HepG2 (cell line): ENCODE measurements around the gene THOC7. TPM values are rescaled to one million over a fixed set of nuclear protein-coding genes. Genes with fewer than 3 reads are reported as not detected.

Source experiments
- ATAC-seq: fragments of 200-7000 bp; cut with Tn5 transposase; 3 replicates; pipeline ENCODE4 v1.9.1; 2020; ENCODE audit warnings: mild to moderate bottlenecking, moderate library complexity
- BruUV-seq: library from RNA; stranded (reverse); fragments of 400-500 nt; replicated peaks from 2 replicates; lab custom pipeline; 2021; lab: Mats Ljungman, UMichigan
- CTCF ChIA-PET: fragments of 300-600 bp; formaldehyde crosslinking; extraction: SDS; loops from one replicate; lab custom pipeline; 2021; ENCODE audit warnings: low total read pairs, inconsistent platforms, low intra/inter-chr PET ratio; lab: Yijun Ruan, JAX
- POLR2A ChIA-PET: fragments of 350-600 bp; sonication (Branson Sonifier 250); formaldehyde crosslinking; loops from one replicate; lab custom pipeline; 2020; ENCODE audit warnings: antibody characterized with exemption, inconsistent platforms; lab: Yijun Ruan, JAX
- DNase-seq: peaks from one replicate; pipeline ENCODE4 v3.0.0-alpha.2; 2015; ENCODE audit warnings: low spot score
- FAIRE-seq: peaks from 3 replicates; lab custom pipeline; 2011; peaks lifted over from hg19 to GRCh38; lab: Jason Lieb, UNC
- H2AFZ ChIP-seq: one replicate; pipeline ENCODE4 v1.6.1; 2011; ENCODE audit warnings: low read length, inconsistent platforms
- H3K27ac ChIP-seq: fragments of 300-600 bp; 3 replicates; pipeline ENCODE4 v1.8.0; 2011; ENCODE audit warnings: mixed run types, mild to moderate bottlenecking, mixed read lengths, low read length, inconsistent platforms; ENCODE audit not compliant: insufficient read depth; ENCODE audit errors: extremely low read length
- H3K27me3 ChIP-seq, 2 experiments: fragments of 200-600 bp in 1 of 2; 2 replicates in 1 of 2; 3 replicates in 1 of 2; pipeline versions ENCODE4 v1.6.0 to v1.8.0; 2011; ENCODE audit warnings: low read length in 2 of 2, mild to moderate bottlenecking in 2 of 2, moderate library complexity in 2 of 2, inconsistent platforms in 1 of 2; ENCODE audit not compliant: insufficient read depth in 2 of 2, control insufficient read depth in 1 of 2
- H3K36me3 ChIP-seq, 2 experiments: fragments of 200-600 bp in 1 of 2; replicated peaks in 1 of 2; 2 replicates in 1 of 2; 3 replicates in 1 of 2; pipeline versions ENCODE4 v1.5.1 to v1.8.0; 2011; ENCODE audit warnings: low read length in 2 of 2, inconsistent platforms in 1 of 2; ENCODE audit not compliant: insufficient read depth in 2 of 2, control insufficient read depth in 1 of 2
- H3K4me1 ChIP-seq: 2 replicates; pipeline ENCODE4 v1.5.1; 2012; ENCODE audit warnings: low read length, inconsistent platforms; ENCODE audit not compliant: insufficient read depth
- H3K4me2 ChIP-seq: 2 replicates; pipeline ENCODE4 v1.6.0; 2011; ENCODE audit warnings: low read depth, low read length, inconsistent platforms
- H3K4me3 ChIP-seq, 3 experiments: fragments of 200-600 bp in 1 of 3; sonication (generic), shearing (Covaris generic) in 1 of 3; replicated peaks in 1 of 3; 2 replicates each; pipeline ENCODE4 v1.5.1; 2011 to 2016; ENCODE audit warnings: low read length in 3 of 3, inconsistent platforms in 2 of 3, low read depth in 2 of 3, mild to moderate bottlenecking in 2 of 3, control low read depth in 1 of 3, mixed read lengths in 1 of 3; ENCODE audit not compliant: insufficient read depth in 1 of 3
- H3K79me2 ChIP-seq: one replicate; pipeline ENCODE4 v1.6.1; 2011; ENCODE audit warnings: low read length, inconsistent platforms; ENCODE audit not compliant: insufficient read depth
- H3K9ac ChIP-seq: 2 replicates; pipeline ENCODE4 v1.6.0; 2011; ENCODE audit warnings: mild to moderate bottlenecking, low read depth, low read length, inconsistent platforms; ENCODE audit not compliant: insufficient read depth
- H3K9me3 ChIP-seq: 2 replicates; pipeline ENCODE4 v1.5.1; 2012; ENCODE audit warnings: mild to moderate bottlenecking, low read length
- H4K20me1 ChIP-seq: 2 replicates; pipeline ENCODE4 v1.6.0; 2011; ENCODE audit warnings: inconsistent platforms, mild to moderate bottlenecking, low read length, moderate library complexity; ENCODE audit not compliant: insufficient read depth
- GABPB1 ChIP-seq: IDR thresholded peaks from 2 replicates; pipeline ENCODE4 v1.6.1; 2016; ENCODE audit warnings: mild to moderate bottlenecking, missing genetic modification reagents, moderate library complexity, missing compliant biosample characterization
- KLF11 ChIP-seq: IDR thresholded peaks from 2 replicates; pipeline ENCODE4 v1.6.1; 2016; ENCODE audit warnings: missing compliant biosample characterization
- MED8 ChIP-seq: sonication (generic); formaldehyde crosslinking; IDR thresholded peaks from 2 replicates; pipeline ENCODE4 v1.8.1; 2023; ENCODE audit warnings: mild to moderate bottlenecking, missing genetic modification reagents; ENCODE audit not compliant: insufficient replicate concordance
- SP2 ChIP-seq: sonication (generic); formaldehyde crosslinking; IDR thresholded peaks from 2 replicates; pipeline ENCODE4 v1.5.1; 2020; ENCODE audit warnings: mild to moderate bottlenecking, missing genetic modification reagents
- TCF7L2 ChIP-seq: IDR thresholded peaks from 2 replicates; pipeline ENCODE4 v1.6.1; 2011; ENCODE audit warnings: mild to moderate bottlenecking, low read depth, low read length, moderate library complexity
- TMF1 ChIP-seq: sonication (generic); formaldehyde crosslinking; IDR thresholded peaks from 2 replicates; pipeline ENCODE4 v1.8.1; 2022; ENCODE audit warnings: low read depth, missing genetic modification reagents
- TP53 ChIP-seq: sonication (generic); formaldehyde crosslinking; conservative IDR thresholded peaks from 2 replicates; pipeline ENCODE4 v1.4.0; 2020; ENCODE audit warnings: missing genetic modification reagents
- ZNF264 ChIP-seq: sonication (generic); formaldehyde crosslinking; IDR thresholded peaks from 2 replicates; pipeline ENCODE4 v1.4.0; 2020; ENCODE audit warnings: missing genetic modification reagents
- ZNF460 ChIP-seq: sonication (generic); formaldehyde crosslinking; IDR thresholded peaks from 2 replicates; pipeline ENCODE4 v1.5.1; 2020; ENCODE audit warnings: missing genetic modification reagents, mild to moderate bottlenecking, borderline replicate concordance
- ZNF547 ChIP-seq: sonication (generic); formaldehyde crosslinking; IDR thresholded peaks from 2 replicates; pipeline ENCODE4 v1.5.1; 2020; ENCODE audit warnings: mild to moderate bottlenecking, missing genetic modification reagents
- WGBS: methylation state at CpG from one replicate; pipeline ENCODE4 v1.1.6; 2017; ENCODE audit warnings: low lambda C conversion rate; 5-methylcytosine and 5-hydroxymethylcytosine counted together
- in situ Hi-C: cut with HindIII; loops from 2 replicates; pipeline ENCODE4 v1.10.0; 2017; ENCODE audit warnings: low pct_unique_long_range_greater_than_20kb; ENCODE audit not compliant: extremely low pct_ligation_motif_present
- intact Hi-C: fragments of 100-400 bp; cut with micrococcal nuclease; formaldehyde crosslinking; loops from one replicate; pipeline ENCODE4 v1.10.0; 2022; ENCODE audit not compliant: unreplicated experiment
- polyA plus RNA-seq, 8 experiments: library from polyadenylated mRNA; depleted of rRNA in 3 of 8; stranded (reverse) in 7 of 8; unstranded in 1 of 8; fragments of >200 nt; fragmentation: Illumina TruSeq in 4 of 8; extraction: Trizol in 4 of 8; gene quantifications; 2 replicates each; pipeline versions ENCODE4 v1.2.1 to v1.2.3, GENCODE V29; 2011 to 2016; ENCODE audit warnings: low read depth in 4 of 8, missing spikeins in 1 of 8, mixed read lengths in 1 of 8; ENCODE audit not compliant: insufficient read depth in 1 of 8
- total RNA-seq, 5 experiments: library from RNA; depleted of rRNA; stranded (reverse); fragments of >200 nt; fragmentation: Illumina TruSeq; extraction: Trizol; gene quantifications; 2 replicates each; pipeline ENCODE4 v1.2.3, GENCODE V29; 2016; ENCODE audit warnings: low read depth in 1 of 5
- TF ChIP-seq, protein P1 (sequence below): IDR thresholded peaks from 2 replicates; pipeline ENCODE4 v1.6.1; 2016; ENCODE audit warnings: mild to moderate bottlenecking
- TF ChIP-seq, protein P2 (sequence below): IDR thresholded peaks from 2 replicates; pipeline ENCODE4 v1.6.1; 2016
- TF ChIP-seq, protein P3 (sequence below): sonication (generic); formaldehyde crosslinking; IDR thresholded peaks from 2 replicates; pipeline ENCODE4 v1.4.0; 2020; ENCODE audit warnings: missing genetic modification reagents, low read depth, mild to moderate bottlenecking, borderline replicate concordance

The THOC7 gene
- total and polyA plus RNA-seq, 2 of the 13 experiments (the other 11 are each of a cell fraction or from before 2014, with no cell fraction given): 32.8 to 63.5 TPM

DNA sequence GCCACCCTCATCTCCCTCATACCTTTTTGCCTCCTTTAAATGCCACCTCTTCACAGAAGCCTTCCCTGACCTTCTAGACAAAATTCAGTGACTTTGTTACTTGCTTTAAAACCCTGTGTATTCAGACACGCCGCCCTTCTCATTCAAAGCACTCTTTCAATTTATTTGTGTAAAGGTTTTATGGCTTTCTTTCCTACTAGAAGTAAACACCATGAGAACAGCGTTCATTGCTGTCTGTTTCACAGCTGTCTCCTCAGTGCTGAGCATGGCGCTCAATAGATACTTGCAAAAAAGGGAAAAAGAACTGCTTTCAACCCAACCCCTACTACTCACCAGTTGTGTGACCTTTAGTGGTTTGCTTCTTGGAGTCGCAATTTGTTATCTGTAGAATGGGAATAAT is 17.0 kb upstream of the THOC7 start:
- in situ Hi-C loops: no loop called here
- H3K36me3 ChIP-seq: no peaks in the 10 kb centered on the region
- no peak for ATAC-seq
- no peaks in the 10 kb centered on the region for H3K9me3 ChIP-seq
- H3K9ac ChIP-seq: no peak overlapping the region
- no peak overlapping the region for H3K4me3 ChIP-seq
- no peaks in the 10 kb centered on the region for H3K27me3 ChIP-seq
- no peak for FAIRE-seq
- no peak overlapping the region for H3K27ac ChIP-seq
- peaks cover 10% of the 10 kb centered on the region for H4K20me1 ChIP-seq
- intact Hi-C loops: no loop called here
- WGBS: 98% methylated on average over 5 of the region's 5 CpGs
- ChIA-PET CTCF (no interaction called here), POLR2A (no interaction called here)
- H3K4me1 ChIP-seq: peaks cover 29% of the 10 kb centered on the region
- no TSS peak for BruUV-seq
- no peak overlapping the region for H3K4me2 ChIP-seq
- TF ChIP-seq SP2 (CRISPR knock-in tag) (no peak), TP53 (no peak), TCF7L2 (no peak), TMF1 (CRISPR knock-in tag) (no peak), MED8 (CRISPR knock-in tag) (no peak), ZNF547 (CRISPR knock-in tag) (no peak), KLF11 (CRISPR knock-in tag) (no peak), GABPB1 (no peak), ZNF460 (CRISPR knock-in tag) (no peak), ZNF264 (CRISPR knock-in tag) (no peak)
- TF ChIP-seq, protein P1, sequence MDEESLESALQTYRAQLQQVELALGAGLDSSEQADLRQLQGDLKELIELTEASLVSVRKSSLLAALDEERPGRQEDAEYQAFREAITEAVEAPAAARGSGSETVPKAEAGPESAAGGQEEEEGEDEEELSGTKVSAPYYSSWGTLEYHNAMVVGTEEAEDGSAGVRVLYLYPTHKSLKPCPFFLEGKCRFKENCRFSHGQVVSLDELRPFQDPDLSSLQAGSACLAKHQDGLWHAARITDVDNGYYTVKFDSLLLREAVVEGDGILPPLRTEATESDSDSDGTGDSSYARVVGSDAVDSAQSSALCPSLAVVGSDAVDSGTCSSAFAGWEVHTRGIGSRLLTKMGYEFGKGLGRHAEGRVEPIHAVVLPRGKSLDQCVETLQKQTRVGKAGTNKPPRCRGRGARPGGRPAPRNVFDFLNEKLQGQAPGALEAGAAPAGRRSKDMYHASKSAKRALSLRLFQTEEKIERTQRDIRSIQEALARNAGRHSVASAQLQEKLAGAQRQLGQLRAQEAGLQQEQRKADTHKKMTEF (CRISPR knock-in tag): no peak
- TF ChIP-seq, protein P2, sequence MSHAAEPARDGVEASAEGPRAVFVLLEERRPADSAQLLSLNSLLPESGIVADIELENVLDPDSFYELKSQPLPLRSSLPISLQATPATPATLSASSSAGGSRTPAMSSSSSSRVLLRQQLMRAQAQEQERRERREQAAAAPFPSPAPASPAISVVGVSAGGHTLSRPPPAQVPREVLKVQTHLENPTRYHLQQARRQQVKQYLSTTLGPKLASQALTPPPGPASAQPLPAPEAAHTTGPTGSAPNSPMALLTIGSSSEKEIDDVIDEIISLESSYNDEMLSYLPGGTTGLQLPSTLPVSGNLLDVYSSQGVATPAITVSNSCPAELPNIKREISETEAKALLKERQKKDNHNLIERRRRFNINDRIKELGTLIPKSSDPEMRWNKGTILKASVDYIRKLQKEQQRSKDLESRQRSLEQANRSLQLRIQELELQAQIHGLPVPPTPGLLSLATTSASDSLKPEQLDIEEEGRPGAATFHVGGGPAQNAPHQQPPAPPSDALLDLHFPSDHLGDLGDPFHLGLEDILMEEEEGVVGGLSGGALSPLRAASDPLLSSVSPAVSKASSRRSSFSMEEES (CRISPR knock-in tag): no peak
- TF ChIP-seq, protein P3, sequence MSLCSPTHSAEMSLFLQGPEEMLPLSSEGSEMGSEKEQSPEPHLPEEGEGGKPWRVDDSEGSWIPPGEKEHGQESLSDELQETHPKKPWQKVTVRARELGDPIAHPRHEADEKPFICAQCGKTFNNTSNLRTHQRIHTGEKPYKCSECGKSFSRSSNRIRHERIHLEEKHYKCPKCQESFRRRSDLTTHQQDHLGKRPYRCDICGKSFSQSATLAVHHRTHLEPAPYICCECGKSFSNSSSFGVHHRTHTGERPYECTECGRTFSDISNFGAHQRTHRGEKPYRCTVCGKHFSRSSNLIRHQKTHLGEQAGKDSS (CRISPR knock-in tag): no peak
- DNase-seq: no peak
- no peak overlapping the region for H2AFZ ChIP-seq
- peaks cover 30% of the 10 kb centered on the region for H3K79me2 ChIP-seq
